Measurements from ENCODE around the gene AQP3.

GRCh38 chr9:33447799-33448553 is 583 bp upstream of the AQP3 start:
- no peak for TF ChIP-seq EZH2 (IDR thresholded peaks at IDR 0.05; ENCODE audit: insufficient read depth, poor library complexity, severe bottlenecking)
- no peak for TF ChIP-seq EZH2phosphoT487 (IDR thresholded peaks at IDR 0.05; ENCODE audit: insufficient read depth, low read depth)

All from GM23248 (cell line).